GM18951 (cell line): ENCODE measurements around the gene ADGRA1.

Source experiments
- POLR2A ChIP-seq: IDR thresholded peaks from 4 replicates; pipeline ENCODE4 v1.6.1; 2011; ENCODE audit warnings: mild to moderate bottlenecking; ENCODE audit not compliant: insufficient read length, insufficient read depth; ENCODE audit errors: extremely low read depth
- in situ Hi-C: fragments of 300-500 bp; cut with MboI; formaldehyde crosslinking; loops from one replicate; pipeline ENCODE4 v1.12.0; 2022; ENCODE audit warnings: low sequenced_read_pairs, mixed read lengths, inconsistent platforms; ENCODE audit not compliant: unreplicated experiment

ADGRA1 gene, protein sequence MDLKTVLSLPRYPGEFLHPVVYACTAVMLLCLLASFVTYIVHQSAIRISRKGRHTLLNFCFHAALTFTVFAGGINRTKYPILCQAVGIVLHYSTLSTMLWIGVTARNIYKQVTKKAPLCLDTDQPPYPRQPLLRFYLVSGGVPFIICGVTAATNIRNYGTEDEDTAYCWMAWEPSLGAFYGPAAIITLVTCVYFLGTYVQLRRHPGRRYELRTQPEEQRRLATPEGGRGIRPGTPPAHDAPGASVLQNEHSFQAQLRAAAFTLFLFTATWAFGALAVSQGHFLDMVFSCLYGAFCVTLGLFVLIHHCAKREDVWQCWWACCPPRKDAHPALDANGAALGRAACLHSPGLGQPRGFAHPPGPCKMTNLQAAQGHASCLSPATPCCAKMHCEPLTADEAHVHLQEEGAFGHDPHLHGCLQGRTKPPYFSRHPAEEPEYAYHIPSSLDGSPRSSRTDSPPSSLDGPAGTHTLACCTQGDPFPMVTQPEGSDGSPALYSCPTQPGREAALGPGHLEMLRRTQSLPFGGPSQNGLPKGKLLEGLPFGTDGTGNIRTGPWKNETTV

DNA sequence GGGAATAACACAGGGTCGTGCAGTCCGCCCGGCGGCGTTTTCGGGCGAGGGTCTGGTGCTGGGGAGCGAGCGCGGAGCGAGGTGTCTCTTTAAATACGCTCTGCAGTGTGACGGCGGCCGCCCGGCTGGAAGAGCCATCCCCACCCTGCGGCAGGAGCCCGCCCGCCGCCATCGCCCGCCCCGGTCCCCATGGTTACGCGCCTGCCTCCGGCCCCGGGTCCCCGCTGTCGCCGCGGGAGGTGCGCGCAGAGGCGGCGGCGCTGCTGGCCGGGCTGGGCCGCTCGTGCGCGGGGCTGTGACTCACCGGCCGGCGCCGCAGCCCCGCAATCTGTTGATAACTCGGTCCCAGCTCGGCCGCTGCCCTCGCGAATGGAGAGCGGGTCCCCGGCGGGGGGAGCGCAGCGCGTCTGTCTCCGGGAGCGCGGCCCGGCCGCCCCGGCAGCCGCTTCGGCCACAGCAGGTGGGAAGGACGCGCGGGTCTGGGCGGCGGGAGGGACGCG lies at the start of gene ADGRA1:
ADGRA1 (plus strand) TSS at position 246 of the 500 bp plus-strand sequence. CDS start 986 bp downstream, outside the sequence.
- no peak for TF ChIP-seq POLR2A
- in situ Hi-C loops: no loop called here

DNA sequence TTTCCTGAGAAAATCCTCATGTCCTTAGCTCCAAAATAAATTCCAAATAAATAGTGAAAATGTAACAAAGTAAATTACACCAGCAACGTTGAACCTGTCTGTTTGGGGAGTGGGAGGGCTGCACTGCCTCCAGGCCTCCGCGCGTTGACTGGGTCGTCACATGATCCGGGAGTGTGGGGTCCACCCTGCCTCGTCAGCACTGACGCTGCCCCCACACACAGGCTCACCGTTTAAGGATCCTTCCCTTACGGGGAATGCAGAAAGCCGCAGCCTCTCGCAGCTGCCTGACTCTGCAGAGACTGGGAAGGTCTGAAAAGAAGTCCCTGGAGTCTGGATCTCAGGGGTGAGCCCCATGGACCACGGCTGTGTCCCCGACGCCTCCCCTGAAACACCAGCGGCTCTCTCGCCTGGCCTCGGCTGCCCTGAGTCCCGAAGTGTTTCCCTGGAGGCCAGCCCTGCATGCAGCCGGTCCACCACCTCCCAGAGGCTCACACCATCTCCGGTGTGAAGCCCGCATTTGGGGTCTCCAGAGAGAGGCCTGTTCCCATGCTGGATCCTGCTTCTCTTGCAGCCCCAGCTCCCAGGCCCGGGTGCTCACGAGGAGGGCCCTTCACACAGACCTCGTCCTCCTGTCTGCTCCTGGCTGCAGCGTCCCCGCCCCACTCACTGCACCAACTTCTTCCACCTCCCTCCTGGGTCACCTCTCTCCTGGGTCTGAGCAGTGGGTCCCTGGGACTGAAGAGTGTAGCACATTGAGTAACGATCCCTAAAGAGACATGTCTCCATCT lies 49.5 kb upstream of the ADGRA1 start:
- no peak for TF ChIP-seq POLR2A
- in situ Hi-C loops: no loop called here

DNA sequence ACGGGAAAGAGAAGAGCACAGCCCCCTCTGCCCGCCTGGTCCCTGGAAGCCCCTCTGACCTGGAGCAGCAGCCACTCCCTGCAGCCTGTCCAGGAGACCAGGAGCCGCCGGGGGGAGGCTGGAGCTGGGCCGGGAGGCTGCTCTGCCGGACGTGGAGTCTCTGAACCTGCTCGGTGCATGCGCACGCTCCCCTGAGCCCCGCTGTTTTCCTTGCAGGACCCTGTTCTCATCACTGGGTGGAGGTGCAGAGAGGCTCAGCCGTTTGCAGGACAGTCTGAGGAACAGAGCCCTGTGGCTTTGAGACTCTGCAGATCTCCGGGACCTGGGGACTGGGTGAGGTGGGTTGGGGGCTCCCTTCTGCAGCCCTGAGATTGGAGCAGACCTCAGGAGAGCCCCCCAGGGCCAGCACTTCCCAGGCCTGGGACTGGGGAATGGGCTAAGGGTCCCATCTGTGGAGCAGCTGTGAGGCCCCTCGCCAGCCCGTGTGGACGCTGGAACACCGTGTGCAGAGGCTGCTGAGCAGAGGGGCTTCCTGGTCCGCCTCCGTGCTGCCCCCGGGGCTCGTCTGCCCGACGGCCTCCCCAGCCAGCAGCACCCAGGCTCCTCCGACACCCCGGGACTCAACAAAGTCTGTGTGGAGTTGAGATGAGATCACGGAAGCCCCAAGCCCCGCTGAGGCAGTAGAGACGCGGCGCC lies 48.5 kb upstream of the ADGRA1 start:
- in situ Hi-C loops: no loop called here
- no peak for TF ChIP-seq POLR2A

DNA sequence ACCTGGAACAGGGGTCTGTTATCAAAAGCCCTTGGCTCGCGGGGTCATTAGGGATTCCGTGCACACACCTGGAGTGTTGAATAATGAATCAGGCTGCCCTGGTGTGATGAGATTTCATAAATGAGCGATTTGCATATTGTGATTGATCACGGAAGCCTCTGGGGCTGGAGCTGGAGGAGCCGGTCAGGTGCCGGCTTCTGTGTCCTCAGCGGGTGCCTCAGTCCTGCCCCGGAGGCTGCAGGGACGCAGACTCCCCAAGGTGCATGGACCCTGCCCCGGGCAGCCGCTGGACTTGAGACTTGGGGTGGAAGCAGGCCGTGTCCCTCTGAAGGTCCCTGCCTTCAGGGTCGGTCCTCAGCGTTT lies 47.9 kb upstream of the ADGRA1 start:
- no peak for TF ChIP-seq POLR2A
- in situ Hi-C loops: no loop called here

DNA sequence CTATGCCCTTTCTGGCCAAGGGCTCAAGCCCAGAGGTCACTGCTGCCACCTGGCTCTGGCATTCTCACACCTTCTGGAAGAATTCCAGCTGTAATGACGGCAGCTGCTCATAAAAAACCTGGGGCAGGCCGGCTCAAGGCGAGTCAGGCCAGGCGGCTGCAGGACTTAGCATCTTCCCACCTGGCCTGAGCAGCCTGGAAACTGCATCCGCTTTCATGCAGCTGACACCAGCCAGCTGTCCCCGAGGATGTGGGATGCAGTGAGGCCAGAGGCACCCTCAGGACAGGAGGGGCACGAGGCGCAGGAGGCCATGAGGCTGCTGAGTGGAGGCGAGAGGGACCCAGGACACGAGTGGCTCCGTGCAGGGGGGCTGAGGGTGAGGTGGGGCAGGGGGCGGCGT lies 47.5 kb upstream of the ADGRA1 start:
- in situ Hi-C loops: no loop called here
- no peak for TF ChIP-seq POLR2A

DNA sequence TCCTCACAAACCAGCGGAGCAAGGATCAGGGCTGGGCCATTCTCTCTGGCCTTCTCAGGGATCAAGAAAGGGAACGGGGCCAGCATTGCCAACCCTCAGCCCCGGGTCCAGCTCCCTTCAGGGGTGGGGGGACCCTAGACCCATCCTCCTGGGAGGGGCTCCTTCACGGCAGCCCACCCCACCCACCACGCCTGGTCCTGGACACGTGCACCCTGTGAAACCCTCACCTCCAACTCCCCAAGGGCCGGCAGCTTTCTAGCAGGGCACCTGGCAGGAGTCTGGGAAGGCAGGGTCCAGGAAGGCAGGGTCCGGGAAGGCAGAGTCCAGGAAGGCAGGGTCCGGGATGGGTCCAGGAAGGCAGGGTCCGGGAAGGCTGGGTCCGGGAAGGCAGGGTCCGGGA lies 46.6 kb upstream of the ADGRA1 start:
- in situ Hi-C loops: no loop called here
- TF ChIP-seq POLR2A: no peak

DNA sequence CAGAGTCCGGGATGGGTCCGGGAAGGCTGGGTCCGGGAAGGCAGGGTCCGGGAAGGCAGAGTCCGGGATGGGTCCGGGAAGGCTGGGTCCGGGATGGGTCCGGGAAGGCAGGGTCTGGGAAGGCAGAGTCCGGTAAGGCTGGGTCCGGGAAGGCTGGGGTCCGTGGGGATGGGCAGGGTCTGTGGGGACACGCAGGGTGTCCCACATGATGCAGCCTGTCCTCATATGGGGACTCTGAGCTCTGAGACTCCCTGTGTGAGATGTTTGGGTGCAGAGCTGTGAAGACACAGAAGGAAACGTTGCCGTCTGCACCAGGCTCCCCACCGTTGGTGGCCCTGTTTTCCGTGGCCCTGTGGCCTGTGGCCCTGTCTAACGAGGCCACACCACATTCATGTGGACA lies 45.7 kb upstream of the ADGRA1 start:
- no peak for TF ChIP-seq POLR2A
- in situ Hi-C loops: no loop called here

DNA sequence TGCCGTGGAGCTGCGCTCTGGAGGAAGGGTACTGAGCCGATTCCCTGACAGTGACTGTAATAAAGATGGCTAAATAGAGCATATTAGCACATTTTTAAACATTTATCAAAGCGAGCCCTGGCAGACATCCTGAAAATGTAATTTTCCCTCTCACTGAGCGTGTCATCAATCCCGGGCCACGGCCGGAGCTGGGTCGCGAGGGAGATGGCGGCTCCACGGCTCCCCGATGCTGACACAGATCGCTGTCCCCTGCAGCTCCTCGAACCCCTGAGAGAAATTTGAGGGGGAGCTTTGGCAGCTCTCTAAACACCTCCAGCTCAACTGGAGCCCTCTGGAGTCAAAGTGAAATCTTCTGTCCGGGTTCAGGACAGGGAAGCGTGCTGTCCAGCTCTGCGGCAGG lies 44.9 kb upstream of the ADGRA1 start:
- in situ Hi-C loops: no loop called here
- TF ChIP-seq POLR2A: no peak

DNA sequence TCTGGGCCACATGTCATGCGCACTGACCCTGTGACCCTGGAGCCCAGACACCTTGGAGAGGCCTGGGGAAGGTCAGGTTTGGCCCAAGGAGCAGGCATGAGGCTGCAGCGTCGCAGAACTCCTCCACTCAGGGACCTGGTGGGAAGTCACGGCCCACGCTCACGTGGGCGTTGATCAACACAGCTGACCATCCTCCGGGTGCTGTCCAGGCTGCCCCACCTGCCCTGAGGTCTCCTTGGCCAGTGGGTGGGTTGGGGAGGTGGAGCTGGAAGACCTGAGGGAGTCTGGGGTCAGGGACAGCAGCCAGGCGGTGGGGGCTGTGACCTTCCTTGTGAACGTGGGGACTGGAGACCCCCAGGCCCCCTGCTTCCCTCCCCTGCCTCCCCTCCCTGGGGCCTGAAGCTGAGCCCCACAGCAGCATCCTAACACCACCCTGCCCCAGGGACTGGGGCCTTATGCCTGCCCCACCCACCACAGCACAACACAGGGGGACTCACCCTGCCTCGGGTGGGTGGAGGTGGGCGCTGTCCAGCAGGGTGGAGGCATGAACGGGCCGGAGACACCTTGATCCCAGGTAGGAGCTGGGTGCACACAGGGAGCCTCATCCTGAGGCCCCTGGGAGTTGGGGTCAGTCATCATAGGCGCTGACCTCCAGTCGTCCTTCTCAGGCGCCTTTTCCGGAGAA lies 44.0 kb upstream of the ADGRA1 start:
- in situ Hi-C loops: no loop called here
- no peak for TF ChIP-seq POLR2A

DNA sequence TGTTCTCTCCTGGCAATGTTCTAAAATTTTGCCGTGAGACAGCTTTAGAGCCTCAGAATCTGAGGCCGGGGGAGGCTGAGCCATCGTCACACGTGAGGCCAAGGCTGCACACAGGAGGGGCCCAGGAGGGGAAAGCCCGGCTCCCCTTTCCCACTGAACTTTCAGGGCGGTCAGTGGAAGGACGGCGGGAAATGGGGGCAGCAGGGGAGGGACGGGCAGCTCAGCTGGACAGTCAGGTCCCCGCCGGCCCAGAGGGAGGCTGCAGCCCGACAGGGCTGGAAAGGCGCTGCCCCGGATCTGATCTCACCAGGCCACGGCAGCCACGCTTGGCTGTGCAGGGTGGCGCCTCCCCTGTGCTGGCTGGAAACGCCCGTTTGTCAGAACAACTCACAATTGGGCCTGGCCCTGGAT lies 43.3 kb upstream of the ADGRA1 start:
- TF ChIP-seq POLR2A: no peak
- in situ Hi-C loops: no loop called here

DNA sequence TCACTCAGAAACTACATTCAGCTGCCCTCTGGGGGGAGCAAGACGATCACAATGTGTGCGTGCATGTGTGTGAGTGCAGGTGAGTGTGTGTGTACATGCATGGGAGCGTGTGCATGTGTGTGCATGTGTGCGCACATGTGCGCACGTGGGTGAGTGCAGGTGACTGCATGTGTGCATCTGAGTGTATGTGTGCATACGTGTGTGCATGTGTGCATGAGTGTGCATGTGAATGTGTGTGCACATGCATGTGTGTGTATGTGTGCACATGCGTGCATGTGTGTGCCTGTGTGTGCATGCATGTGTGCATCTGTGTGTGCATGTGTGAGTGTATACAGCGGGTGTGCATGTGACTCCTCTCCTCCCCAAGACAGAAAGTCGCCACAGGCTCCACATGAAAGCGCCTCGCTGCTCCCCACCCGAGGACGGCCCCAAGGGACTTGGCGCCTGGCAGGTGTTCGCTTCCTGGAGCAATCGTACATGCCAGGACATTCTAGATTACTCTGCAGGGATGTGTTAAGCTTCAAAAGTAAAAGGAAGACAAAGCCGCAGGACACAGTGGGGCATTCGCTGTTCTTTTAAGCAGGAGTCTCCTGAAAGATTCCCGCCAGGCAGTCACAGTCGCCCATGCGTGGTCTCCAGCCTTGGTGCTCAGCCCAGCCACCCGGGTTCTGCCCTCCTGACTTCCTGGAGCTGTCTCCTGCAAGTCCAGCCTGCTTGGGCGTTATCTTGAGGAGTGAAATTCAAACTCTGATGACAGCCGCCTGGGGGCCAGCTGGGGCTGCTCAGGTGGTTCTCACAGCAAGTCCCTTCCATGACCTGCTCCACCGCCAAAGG lies 42.0 kb upstream of the ADGRA1 start:
- no peak for TF ChIP-seq POLR2A
- in situ Hi-C loops: no loop called here

DNA sequence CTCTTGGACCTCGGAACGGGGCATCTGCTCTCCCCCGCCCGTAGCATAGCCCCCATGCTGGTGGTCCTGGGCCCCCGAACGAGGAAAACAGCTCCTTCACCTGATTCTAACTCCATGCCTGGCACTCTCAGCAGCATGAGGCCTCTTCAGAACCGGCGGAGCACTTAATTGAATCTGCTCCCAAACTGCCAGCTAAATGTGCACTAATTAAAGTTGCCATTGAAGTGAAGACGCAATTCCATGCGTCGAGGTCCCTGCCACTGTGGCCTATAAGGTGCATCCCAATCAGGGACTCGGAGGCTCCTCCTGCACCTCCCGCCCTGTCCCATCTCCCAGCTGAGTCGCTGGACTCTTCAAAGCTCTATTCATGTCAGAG lies 41.3 kb upstream of the ADGRA1 start:
- in situ Hi-C loops: no loop called here
- no peak for TF ChIP-seq POLR2A
